Tibial nerve (tissue), 4 donors: ENCODE data around the gene RAD50. TPM values are rescaled to one million over a fixed set of nuclear protein-coding genes. Genes with fewer than 3 reads are reported as not detected.

Experiments
- DNase-seq, 2 donors: peaks; one replicate each; pipeline ENCODE4 v3.0.0-alpha.2; 2019; ENCODE audit warnings: low spot score in 2 of 2
- H3K27ac ChIP-seq, 4 donors: fragments of 200-600 bp; sonication (generic) in 3 of 4; one replicate each; pipeline ENCODE4 v1.5.1; 2017 to 2019; ENCODE audit warnings: mild to moderate bottlenecking in 1 of 4
- H3K27me3 ChIP-seq, 2 donors: fragments of 200-600 bp; sonication (generic) in 1 of 2; one replicate each; pipeline versions ENCODE4 v1.5.1 to v1.6.0; 2017 to 2019
- H3K36me3 ChIP-seq, 3 donors: fragments of 200-600 bp; sonication (generic); one replicate each; pipeline ENCODE4 v1.5.1; 2018 to 2019
- H3K4me1 ChIP-seq, 4 donors: fragments of 200-600 bp; sonication (generic) in 3 of 4; one replicate each; pipeline ENCODE4 v1.5.1; 2017 to 2019
- H3K4me3 ChIP-seq, 4 donors: fragments of 200-600 bp; sonication (generic) in 3 of 4; one replicate each; pipeline ENCODE4 v1.5.1; 2017 to 2019; ENCODE audit warnings: mild to moderate bottlenecking in 1 of 4, moderate library complexity in 1 of 4
- H3K9me3 ChIP-seq, 4 donors: fragments of 200-600 bp; sonication (generic) in 3 of 4; one replicate each; pipeline ENCODE4 v1.5.1; 2017 to 2019
- CTCF ChIP-seq, 5 experiments: fragments of 200-600 bp in 3 of 5; fragments of 450-650 bp in 2 of 5; sonication (generic) in 3 of 5; IDR thresholded peaks; one replicate each; pipeline ENCODE4 v1.5.1; 2016 to 2019; ENCODE audit warnings: antibody characterized with exemption in 5 of 5, mild to moderate bottlenecking in 3 of 5, moderate library complexity in 2 of 5
- EP300 ChIP-seq, 2 donors: sonication (generic); formaldehyde crosslinking; IDR thresholded peaks; one replicate each; pipeline ENCODE4 v1.6.1; 2017; ENCODE audit warnings: antibody characterized with exemption in 2 of 2, mild to moderate bottlenecking in 1 of 2
- POLR2A ChIP-seq, 2 donors: fragments of 450-650 bp; IDR thresholded peaks; one replicate each; pipeline ENCODE4 v1.6.1; 2017; ENCODE audit warnings: antibody characterized with exemption in 2 of 2, mild to moderate bottlenecking in 2 of 2, moderate library complexity in 2 of 2
- whole genome bisulfite sequencing, 2 donors: methylation state at CpG; one replicate each; pipeline ENCODE4 v1.1.5; 2018; 5-methylcytosine and 5-hydroxymethylcytosine counted together
- total RNA-seq, 4 donors: library from RNA; depleted of rRNA; stranded (reverse); fragments of >200 nt; gene quantifications; one replicate each; pipeline ENCODE4 v1.1.0, GENCODE V29; 2016

The RAD50 gene
- total RNA-seq, 4 donors from 2014 or later = 36.5 to 40.5 (median 39.2) TPM

- H3K4me1 ChIP-seq = no peaks in the 10 kb centered on the region
- 94 to 97% methylated on average over 3 of the region's 3 CpGs for WGBS, 2 donors
- TF ChIP-seq EP300 (IDR thresholded peaks at IDR 0.05) (no peak), CTCF (IDR thresholded peaks at IDR 0.05) (no peak), POLR2A (IDR thresholded peaks at IDR 0.05) (no peak)
- DNase-seq = no peak
- no peak overlapping the region for H3K4me3 ChIP-seq
- no peak overlapping the region for H3K27ac ChIP-seq
- no peaks in the 10 kb centered on the region for H3K27me3 ChIP-seq
- H3K36me3 ChIP-seq = peaks cover 0 to 89% (median 5%) of the 10 kb centered on the region in 3 donors
- no peaks in the 10 kb centered on the region for H3K9me3 ChIP-seq
These were observed 50.3 kb downstream of the RAD50 start for GRCh38 chr5:132607095-132607494.

- no peaks in the 10 kb centered on the region for H3K9me3 ChIP-seq
- no peaks in the 10 kb centered on the region for H3K27me3 ChIP-seq
- peaks cover 0 to 95% (median 5%) of the 10 kb centered on the region in 3 donors for H3K36me3 ChIP-seq
- TF ChIP-seq CTCF (IDR thresholded peaks at IDR 0.05) (no peak), EP300 (IDR thresholded peaks at IDR 0.05) (no peak), POLR2A (IDR thresholded peaks at IDR 0.05) (no peak)
- H3K4me1 ChIP-seq = no peaks in the 10 kb centered on the region
- no peak overlapping the region for H3K27ac ChIP-seq
- no peak overlapping the region for H3K4me3 ChIP-seq
- WGBS, 2 donors = 74 to 75% methylated on average over 5 of the region's 5 CpGs
- no peak for DNase-seq
These were observed 51.3 kb downstream of the RAD50 start for GRCh38 chr5:132608107-132608506.

DNA sequence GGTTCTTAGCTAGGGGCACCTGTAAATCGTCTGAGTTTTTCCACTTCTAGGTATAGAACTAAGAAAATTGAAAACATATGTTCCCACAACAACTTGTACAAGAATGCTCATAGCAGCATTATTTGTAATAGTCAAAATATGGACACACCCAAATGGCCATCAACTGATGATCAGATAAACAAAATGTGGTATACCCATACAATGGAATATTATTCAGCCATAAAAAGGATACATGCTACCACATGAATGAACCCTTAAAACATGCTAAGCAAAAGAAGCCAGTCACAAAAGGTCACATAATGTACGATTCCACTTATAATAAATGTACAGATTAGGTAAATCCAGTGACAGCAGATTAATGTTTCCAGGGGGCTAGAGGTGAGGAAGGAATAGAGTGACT, 55.2 kb downstream of the RAD50 start:
- Histone ChIP-seq H3K27ac (no peak overlapping the region), H3K27me3 (no peaks in the 10 kb centered on the region), H3K4me3 (no peak overlapping the region), H3K36me3 (peaks cover 2 to 94% (median 11%) of the 10 kb centered on the region in 3 donors), H3K4me1 (no peaks in the 10 kb centered on the region), H3K9me3 (no peaks in the 10 kb centered on the region)
- TF ChIP-seq EP300 (IDR thresholded peaks at IDR 0.05) (no peak), CTCF (IDR thresholded peaks at IDR 0.05) (no peak), POLR2A (IDR thresholded peaks at IDR 0.05) (no peak)
- WGBS, 2 donors = 91 to 93% methylated on average over 2 of the region's 2 CpGs
- no peak for DNase-seq

DNA sequence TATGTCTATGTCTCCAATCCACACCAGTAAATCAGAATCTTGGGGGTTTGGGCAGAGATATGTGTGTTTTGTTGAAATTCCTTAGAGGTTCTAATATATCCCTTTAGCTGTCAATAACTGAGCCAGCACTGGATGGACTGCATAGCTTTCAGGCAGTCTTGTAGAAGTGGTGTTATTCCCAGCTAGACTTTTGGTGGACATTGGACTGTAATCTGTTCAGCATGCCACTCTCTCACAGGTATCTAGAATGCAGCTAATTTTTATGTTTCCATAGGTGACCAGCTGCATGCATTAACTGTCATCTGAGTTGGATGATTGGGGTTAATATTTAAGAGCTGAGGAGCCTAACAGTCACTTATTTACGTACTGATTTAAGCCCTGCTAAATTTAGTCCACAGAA, 56.1 kb downstream of the RAD50 start:
- DNase-seq = no peak
- Histone ChIP-seq H3K36me3 (peaks cover 2 to 96% (median 15%) of the 10 kb centered on the region in 3 donors), H3K4me3 (no peak overlapping the region), H3K4me1 (no peaks in the 10 kb centered on the region), H3K27ac (no peak overlapping the region), H3K27me3 (no peaks in the 10 kb centered on the region), H3K9me3 (no peaks in the 10 kb centered on the region)
- 74 to 90% methylated on average over 1 of the region's 1 CpG for WGBS, 2 donors
- TF ChIP-seq CTCF (IDR thresholded peaks at IDR 0.05) (no peak), EP300 (IDR thresholded peaks at IDR 0.05) (no peak)

DNA sequence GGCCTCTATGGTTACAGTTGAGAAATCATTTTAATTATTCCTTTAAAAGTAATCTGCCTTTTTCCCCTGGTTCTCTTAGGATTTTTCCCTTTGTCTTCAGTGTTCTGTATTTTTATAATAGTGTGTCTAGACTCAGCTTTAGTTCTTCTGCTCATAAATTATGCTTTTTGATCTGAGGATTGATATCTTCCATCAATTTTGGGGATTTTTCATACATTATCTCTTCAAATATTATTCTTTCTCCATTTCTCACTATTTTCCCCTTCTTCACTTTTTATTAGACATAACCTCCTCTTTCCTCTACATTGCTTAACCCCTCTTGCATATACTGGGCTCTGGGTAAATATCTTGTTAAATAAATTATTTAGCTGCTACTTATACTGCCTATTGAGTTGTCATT, 64.9 kb downstream of the RAD50 start:
- H3K4me1 ChIP-seq = no peaks in the 10 kb centered on the region
- H3K9me3 ChIP-seq = no peaks in the 10 kb centered on the region
- TF ChIP-seq EP300 (IDR thresholded peaks at IDR 0.05) (no peak), POLR2A (IDR thresholded peaks at IDR 0.05) (no peak), CTCF (IDR thresholded peaks at IDR 0.05) (no peak)
- no peaks in the 10 kb centered on the region for H3K27me3 ChIP-seq
- H3K27ac ChIP-seq = no peak overlapping the region
- peaks cover 0 to 78% (median 6%) of the 10 kb centered on the region in 3 donors for H3K36me3 ChIP-seq
- no peak overlapping the region for H3K4me3 ChIP-seq
- DNase-seq = no peak
